Heart left ventricle (tissue), 13 donors: ENCODE measurements around the gene CDCA5.

Experiments
- CTCF ChIP-seq, 12 donors: fragments of 200-600 bp; sonication (generic) in 4 of 12; IDR thresholded peaks; one replicate each; pipeline versions ENCODE4 v1.5.0 to v1.8.0; 2018 to 2022; ENCODE audit warnings: antibody characterized with exemption in 12 of 12, mild to moderate bottlenecking in 5 of 12
- POLR2A ChIP-seq, 2 donors: fragments of 450-650 bp; IDR thresholded peaks; one replicate each; pipeline ENCODE4 v1.6.1; 2017; ENCODE audit warnings: antibody characterized with exemption in 2 of 2, mild to moderate bottlenecking in 2 of 2, moderate library complexity in 2 of 2
- donor health status: ischemic (EF 13 %, LVEDD 7.1; RV severe dilation, severe dysfunction).
- donor health status: DM: no; HTN: yes; CAD: no.
- donor health status: DM: no; HTN: no; CAD: no.
- donor health status: ischemic (EF 25% LVEDD 6.9; RV normal size, moderate dysfunction).
- donor health status: ischemic (EF 25% LVEDD 5.7; RV mildly dilated, moderate dysfunction).
- donor health status: ischemic (EF 35%, LVEDD 5.7; RV mildly dilated, moderate dysfunction).
- donor health status: nonischemic (EF 11% LVEDD 7.7; RV severe dilation, severe dysfunction).
- donor health status: DM: yes; HTN: yes; CAD: no.
- donor health status: PGD.
- donor health status: ischemic (EF 29% LVEDD 5.4; RV normal size, mild dysfunction).
- donor health status: nonischemic (EF 23%, LVEDD 6.1; RV moderate dilation, normal function).

GRCh38 chr11:65126624-65127274, 42.9 kb upstream of the CDCA5 start:
- TF ChIP-seq CTCF (IDR thresholded peaks at IDR 0.05) (no peak), POLR2A (IDR thresholded peaks at IDR 0.05) (no peak)
